Lung (tissue), 12 donors: ENCODE results near the gene FLT3. TPM values are rescaled to one million over a fixed set of nuclear protein-coding genes. Genes with fewer than 3 reads are reported as not detected.

Experiments used
- ATAC-seq: fragments of 200-7000 bp; cut with Tn5 transposase; one replicate; pipeline ENCODE4 v1.9.1; 2020; ENCODE audit warnings: moderate number of reproducible peaks; ENCODE audit not compliant: insufficient read depth, low FRiP score
- DNase-seq, 3 donors: peaks; one replicate each; pipeline ENCODE4 v3.0.0-alpha.2; 2013 to 2017
- H3K27ac ChIP-seq, 2 donors: one replicate each; pipeline ENCODE4 v1.5.1; 2013; ENCODE audit warnings: mild to moderate bottlenecking in 2 of 2, moderate library complexity in 2 of 2, control low read depth in 1 of 2, inconsistent platforms in 1 of 2, low read depth in 1 of 2, low read length in 1 of 2
- H3K27me3 ChIP-seq, 3 donors: one replicate each; pipeline ENCODE4 v1.5.1; 2013; ENCODE audit warnings: low read length in 2 of 3; ENCODE audit not compliant: control insufficient read depth in 3 of 3, insufficient read depth in 3 of 3
- H3K36me3 ChIP-seq, 4 donors: one replicate each; pipeline ENCODE4 v1.5.1; 2013; ENCODE audit warnings: low read length in 4 of 4, mild to moderate bottlenecking in 1 of 4, moderate library complexity in 1 of 4; ENCODE audit not compliant: control insufficient read depth in 4 of 4, insufficient read depth in 4 of 4
- H3K4me1 ChIP-seq, 5 donors: one replicate each; pipeline ENCODE4 v1.5.1; 2013; ENCODE audit warnings: low read length in 5 of 5, mild to moderate bottlenecking in 2 of 5, moderate library complexity in 1 of 5; ENCODE audit not compliant: control insufficient read depth in 5 of 5, insufficient read depth in 5 of 5
- H3K4me3 ChIP-seq: one replicate; pipeline ENCODE4 v1.5.1; 2013; ENCODE audit warnings: mild to moderate bottlenecking, control low read depth, moderate library complexity
- H3K9ac ChIP-seq, 2 donors: one replicate each; pipeline ENCODE4 v1.5.1; 2013; ENCODE audit warnings: low read length in 2 of 2, control low read depth in 1 of 2; ENCODE audit not compliant: insufficient read depth in 1 of 2
- H3K9me3 ChIP-seq, 4 donors: one replicate each; pipeline ENCODE4 v1.5.1; 2013; ENCODE audit warnings: low read length in 3 of 4, mild to moderate bottlenecking in 1 of 4, moderate library complexity in 1 of 4; ENCODE audit not compliant: control insufficient read depth in 4 of 4, insufficient read depth in 3 of 4
- CTCF ChIP-seq: IDR thresholded peaks from 2 replicates; pipeline ENCODE4 v1.5.1; 2012; ENCODE audit warnings: mild to moderate bottlenecking; ENCODE audit errors: control extremely low read depth, extremely low read depth
- WGBS, 2 donors: extraction: QIAGEN DNeasy Blood & Tissue Kit; methylation state at CpG; one replicate each; pipeline ENCODE4 v1.1.7; 2013; 5-methylcytosine and 5-hydroxymethylcytosine counted together
- polyA plus RNA-seq, 2 donors: library from polyadenylated mRNA; stranded (reverse); fragments of 200-250 nt; gene quantifications; one replicate each; pipeline ENCODE4 v1.2.1, GENCODE V29; 2013
- total RNA-seq, 2 donors: library from RNA; depleted of rRNA in 1 of 2; stranded (reverse); fragments of >200 nt in 1 of 2; gene quantifications; one replicate each; pipeline ENCODE4 v1.2.1, GENCODE V29; 2014 to 2021
- donor health status: control.
- donor health status: control.
- donor health status: Bipolar disorder and iron deficiency.
- donor health status: healthy.
- donor health status: DM: yes; HTN: yes; CAD: no.

FLT3 gene
- total and polyA plus RNA-seq, 4 donors: 0.43 to 1.9 (median 0.72) TPM

- H3K36me3 ChIP-seq: no peaks in the 10 kb centered on the region
- peaks cover 0 to 9% (median 0%) of the 10 kb centered on the region in 5 donors for H3K4me1 ChIP-seq
- no peak for ATAC-seq
- no peak overlapping the region for H3K27ac ChIP-seq
- H3K4me3 ChIP-seq: no peak overlapping the region
- no peak for TF ChIP-seq CTCF
- H3K9ac ChIP-seq: no peak overlapping the region
- no peak for DNase-seq
- 25 to 47% methylated on average over 11 of the region's 11 CpGs for WGBS, 2 donors
- peaks cover 11 to 82% (median 67%) of the 10 kb centered on the region in 3 donors for H3K27me3 ChIP-seq
- H3K9me3 ChIP-seq: peaks cover 0 to 2% (median 0%) of the 10 kb centered on the region in 4 donors
These were observed 119.2 kb downstream of the FLT3 start for GRCh38 chr13:27981006-27981708.

DNA sequence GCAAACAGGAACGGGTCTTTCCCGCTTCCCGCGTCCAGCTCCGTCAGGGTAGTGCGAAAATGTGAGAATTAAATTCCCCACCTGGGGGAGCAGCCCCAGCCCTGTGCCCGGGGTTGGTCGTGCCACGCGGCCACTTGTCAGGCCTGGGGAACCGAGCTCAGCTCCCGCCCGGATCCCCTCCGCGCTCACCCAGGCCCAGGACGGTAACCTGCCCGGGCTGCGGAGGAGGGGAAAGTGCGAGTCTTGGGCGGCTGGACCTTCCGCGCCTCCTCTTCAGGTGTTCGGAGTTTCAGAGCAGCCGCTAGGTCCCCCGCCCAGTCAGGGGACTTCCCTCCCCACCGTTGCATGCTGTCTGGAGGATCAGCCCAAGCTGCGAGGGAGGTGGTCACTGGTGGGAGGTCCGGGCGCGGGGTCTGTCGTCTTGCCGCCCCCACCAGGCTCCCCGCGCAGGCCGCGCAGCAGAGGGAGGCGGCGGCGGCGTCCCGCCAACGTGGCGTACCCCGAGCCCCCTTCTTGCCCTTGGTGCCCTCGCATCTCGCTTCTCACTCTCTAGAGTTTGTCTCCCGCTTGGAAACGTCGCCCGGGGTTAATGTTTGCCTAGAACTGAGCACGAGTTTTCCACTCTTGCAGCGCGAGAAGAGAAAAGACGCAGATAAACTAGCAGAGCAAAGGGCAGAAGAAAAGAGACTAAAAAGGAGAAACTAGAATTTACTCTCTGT lies 119.9 kb downstream of the FLT3 start:
- Histone ChIP-seq H3K27ac (no peak overlapping the region), H3K9ac (no peak overlapping the region), H3K27me3 (peaks cover 11 to 83% (median 74%) of the 10 kb centered on the region in 3 donors), H3K4me3 (no peak overlapping the region), H3K4me1 (peaks cover 0 to 9% (median 0%) of the 10 kb centered on the region in 5 donors), H3K9me3 (peaks cover 0 to 2% (median 0%) of the 10 kb centered on the region in 4 donors), H3K36me3 (no peaks in the 10 kb centered on the region)
- 7 to 10% methylated on average over 48 to 54 of the region's 54 CpGs for WGBS, 2 donors
- no peak for TF ChIP-seq CTCF
- DNase-seq (no peak), ATAC-seq (no peak)

GRCh38 chr13:27979765-27980279 lies 120.6 kb downstream of the FLT3 start:
- H3K4me3 ChIP-seq: no peak overlapping the region
- WGBS, 2 donors: 6 to 7% methylated on average over 15 of the region's 15 CpGs
- no peak overlapping the region for H3K9ac ChIP-seq
- H3K27ac ChIP-seq: no peak overlapping the region
- no peak for DNase-seq
- no peak for TF ChIP-seq CTCF
- peaks cover 0 to 9% (median 0%) of the 10 kb centered on the region in 5 donors for H3K4me1 ChIP-seq
- no peaks in the 10 kb centered on the region for H3K36me3 ChIP-seq
- peaks cover 0 to 2% (median 0%) of the 10 kb centered on the region in 4 donors for H3K9me3 ChIP-seq
- ATAC-seq: no peak
- H3K27me3 ChIP-seq: peaks cover 11 to 88% (median 80%) of the 10 kb centered on the region in 3 donors
